K562 (cell line): ENCODE results near the gene MYEF2. TPM values are rescaled to one million over a fixed set of nuclear protein-coding genes. Genes with fewer than 3 reads are reported as not detected.

Experiments
- ATAC-seq: fragments of 200-7000 bp; cut with Tn5 transposase; 3 replicates; pipeline ENCODE4 v1.9.1; 2020; ENCODE audit warnings: moderate library complexity
- BruUV-seq: library from RNA; stranded (reverse); fragments of 400-500 nt; replicated peaks from 2 replicates; lab custom pipeline; 2021; lab: Mats Ljungman, UMichigan
- CTCF ChIA-PET: fragments of 300-600 bp; formaldehyde crosslinking; extraction: SDS; loops from one replicate; lab custom pipeline; 2021; ENCODE audit warnings: low intra/inter-chr PET ratio; lab: Yijun Ruan, JAX
- POLR2A ChIA-PET: fragments of 300-600, 350-650 bp; sonication (Branson Sonifier 250); formaldehyde crosslinking; extraction: SDS; loops from one replicate; lab custom pipeline; 2021; ENCODE audit warnings: antibody characterized with exemption, inconsistent platforms; lab: Yijun Ruan, JAX
- DNase-seq, 4 experiments: peaks; one replicate each; pipeline versions ENCODE4 v3.0.0 to v3.0.0-alpha.2; 2011 to 2018; ENCODE audit warnings: low spot score in 3 of 4, mixed read lengths in 3 of 4; ENCODE audit errors: extremely low read depth in 1 of 4
- FAIRE-seq: peaks from 2 replicates; lab custom pipeline; 2011; peaks lifted over from hg19 to GRCh38; lab: Jason Lieb, UNC
- H2AFZ ChIP-seq: 2 replicates; pipeline ENCODE4 v1.6.0; 2011; ENCODE audit warnings: low read depth, low read length, control low read depth, inconsistent platforms
- H3K27ac ChIP-seq: fragments of 200-600 bp; 3 replicates; pipeline ENCODE4 v1.8.0; 2011; ENCODE audit warnings: low read depth, mild to moderate bottlenecking, control low read depth, inconsistent platforms, low read length, moderate library complexity, mixed read lengths; ENCODE audit errors: extremely low read depth
- H3K27me3 ChIP-seq, 2 experiments: fragments of 300-600 bp in 1 of 2; 2 replicates in 1 of 2; 3 replicates in 1 of 2; pipeline versions ENCODE4 v1.6.0 to v1.8.0; 2011; ENCODE audit warnings: inconsistent platforms in 2 of 2, low read length in 2 of 2, mild to moderate bottlenecking in 1 of 2, mixed read lengths in 1 of 2, moderate library complexity in 1 of 2; ENCODE audit not compliant: control insufficient read depth in 2 of 2, insufficient read depth in 2 of 2
- H3K36me3 ChIP-seq: fragments of 300-600 bp; 3 replicates; pipeline ENCODE4 v1.8.0; 2011; ENCODE audit warnings: mild to moderate bottlenecking, low read length, inconsistent platforms; ENCODE audit not compliant: control insufficient read depth, insufficient read depth
- H3K4me1 ChIP-seq, 2 experiments: fragments of 200-600 bp in 1 of 2; replicated peaks in 1 of 2; 2 replicates in 1 of 2; 3 replicates in 1 of 2; pipeline versions ENCODE4 v1.5.1 to v1.8.0; 2011; ENCODE audit warnings: inconsistent platforms in 2 of 2, low read length in 2 of 2, mild to moderate bottlenecking in 1 of 2, mixed read lengths in 1 of 2, moderate library complexity in 1 of 2; ENCODE audit not compliant: control insufficient read depth in 2 of 2, insufficient read depth in 2 of 2
- H3K4me2 ChIP-seq: 2 replicates; pipeline ENCODE4 v1.6.1; 2011; ENCODE audit warnings: low read length, control low read depth, inconsistent platforms, mixed read lengths; ENCODE audit not compliant: insufficient read depth
- H3K4me3 ChIP-seq: fragments of 200-600 bp; sonication (generic), shearing (Covaris generic); 2 replicates; pipeline ENCODE4 v1.5.1; 2016; ENCODE audit warnings: control low read depth, inconsistent platforms
- H3K79me2 ChIP-seq: fragments of 200-600 bp; 3 replicates; pipeline ENCODE4 v1.8.0; 2011; ENCODE audit warnings: low read length, inconsistent platforms; ENCODE audit not compliant: control insufficient read depth, insufficient read depth
- H3K9ac ChIP-seq, 2 experiments: 2 replicates each; pipeline versions ENCODE4 v1.6.0 to v1.6.1; 2011; ENCODE audit warnings: low read depth in 2 of 2, low read length in 2 of 2, control low read depth in 1 of 2, inconsistent platforms in 1 of 2, mild to moderate bottlenecking in 1 of 2, mixed read lengths in 1 of 2; ENCODE audit not compliant: insufficient read depth in 1 of 2
- H3K9me1 ChIP-seq: one replicate; pipeline ENCODE4 v1.6.0; 2011; ENCODE audit warnings: inconsistent platforms, mild to moderate bottlenecking, low read length, moderate library complexity; ENCODE audit not compliant: control insufficient read depth, insufficient read depth
- H3K9me3 ChIP-seq: replicated peaks from 2 replicates; pipeline ENCODE4 v1.5.1; 2011; ENCODE audit warnings: low read depth, low read length, inconsistent platforms; ENCODE audit not compliant: control insufficient read depth, insufficient read depth
- H4K20me1 ChIP-seq: replicated peaks from 2 replicates; pipeline ENCODE4 v1.6.1; 2011; ENCODE audit warnings: low read length, inconsistent platforms, mixed read lengths; ENCODE audit not compliant: control insufficient read depth, insufficient read depth
- ASH1L ChIP-seq: fragments of 450-650 bp; IDR thresholded peaks from 2 replicates; pipeline ENCODE4 v1.6.1; 2018; ENCODE audit warnings: borderline replicate concordance, mild to moderate bottlenecking, low read depth; ENCODE audit not compliant: partially characterized antibody
- CREBBP ChIP-seq: IDR thresholded peaks from one replicate; pipeline ENCODE4 v1.6.1; 2012; ENCODE audit warnings: low read depth, mild to moderate bottlenecking, control low read depth, inconsistent platforms, low read length
- EP400 ChIP-seq: fragments of 450-650 bp; IDR thresholded peaks from 2 replicates; pipeline ENCODE4 v1.6.1; 2017; ENCODE audit warnings: antibody characterized with exemption, mild to moderate bottlenecking, moderate library complexity
- MEF2A ChIP-seq: IDR thresholded peaks from 2 replicates; pipeline ENCODE4 v1.6.1; 2011; ENCODE audit warnings: low read depth, mild to moderate bottlenecking, low read length, moderate library complexity; ENCODE audit not compliant: control insufficient read depth
- MXI1 ChIP-seq: IDR thresholded peaks from 2 replicates; pipeline ENCODE4 v1.6.1; 2011; ENCODE audit warnings: low read depth, mild to moderate bottlenecking, improper control_type of control experiment, low read length
- POLR2AphosphoS5 ChIP-seq: IDR thresholded peaks from 2 replicates; pipeline ENCODE4 v1.6.1; 2011; ENCODE audit warnings: mild to moderate bottlenecking, low read depth, low read length, moderate library complexity; ENCODE audit not compliant: control insufficient read depth, insufficient read depth
- REST ChIP-seq, 2 experiments: fragments of 450-650 bp; formaldehyde crosslinking in 1 of 2; IDR thresholded peaks; 2 replicates each; pipeline versions ENCODE4 v1.4.0 to v1.6.1; 2014 to 2020; ENCODE audit warnings: mild to moderate bottlenecking in 2 of 2, borderline replicate concordance in 1 of 2, low read depth in 1 of 2
- SNRNP70 ChIP-seq: fragments of 200-400 bp; formaldehyde crosslinking; optimal IDR thresholded peaks from 2 replicates; pipeline ENCODE3; 2017; ENCODE audit warnings: low read depth, low read length
- THRB ChIP-seq: fragments of 450-650 bp; formaldehyde crosslinking; conservative IDR thresholded peaks from 2 replicates; pipeline ENCODE4 v1.4.0; 2022; ENCODE audit warnings: mild to moderate bottlenecking, missing genetic modification characterization
- WGBS: fragments of 100-300 bp; shearing (Covaris generic); methylation state at CpG from one replicate; pipeline ENCODE4 v1.1.6; 2016; ENCODE audit warnings: low coverage, mixed read lengths; ENCODE audit not compliant: insufficient coverage; ENCODE audit errors: missing lambda C conversion rate; 5-methylcytosine and 5-hydroxymethylcytosine counted together
- in situ Hi-C: fragments of 300-500 bp; cut with MboI; formaldehyde crosslinking; loops from 4 replicates; pipeline ENCODE4 v1.15.0; 2018; ENCODE audit warnings: inconsistent platforms, mixed read lengths
- intact Hi-C: fragments of 100-400 bp; cut with micrococcal nuclease; formaldehyde crosslinking; loops from 2 replicates; pipeline ENCODE4 v1.14.2; 2022
- polyA plus RNA-seq, 8 experiments: library from polyadenylated mRNA; depleted of rRNA in 4 of 8; stranded (reverse) in 5 of 8; unstranded in 3 of 8; fragments of >200 nt; fragmentation: Nextera tagmentation in 2 of 8; fragmentation: Illumina TruSeq in 1 of 8; extraction: Ambion mirVana in 2 of 8; extraction: Trizol in 1 of 8; gene quantifications; 2 replicates each; pipeline versions ENCODE4 v1.2.1 to v1.2.3, GENCODE V29; 2011 to 2014; ENCODE audit warnings: inconsistent platforms in 1 of 8, missing spikeins in 1 of 8
- total RNA-seq, 7 experiments: library from RNA; depleted of rRNA in 6 of 7; stranded (reverse); fragments of >200 nt in 6 of 7; fragmentation: Illumina TruSeq in 2 of 7; extraction: Trizol in 2 of 7; gene quantifications; 2 replicates each; pipeline versions ENCODE4 v1.2.1 to v1.2.3, GENCODE V29; 2011 to 2021; ENCODE audit warnings: low replicate concordance in 1 of 7
- TF ChIP-seq, protein P1 (sequence below): sonication (generic); formaldehyde crosslinking; IDR thresholded peaks from 2 replicates; pipeline ENCODE4 v1.5.0; 2020; ENCODE audit warnings: missing genetic modification reagents

Gene MYEF2
- total and polyA plus RNA-seq, 9 of the 15 experiments (the other 6 are each of a cell fraction or from before 2014, with no cell fraction given): 0.03 to 0.82 (median 0.19) TPM

GRCh38 chr15:48190932-48191573, 13.0 kb upstream of the MYEF2 start (continued):
- TF ChIP-seq, protein P1, sequence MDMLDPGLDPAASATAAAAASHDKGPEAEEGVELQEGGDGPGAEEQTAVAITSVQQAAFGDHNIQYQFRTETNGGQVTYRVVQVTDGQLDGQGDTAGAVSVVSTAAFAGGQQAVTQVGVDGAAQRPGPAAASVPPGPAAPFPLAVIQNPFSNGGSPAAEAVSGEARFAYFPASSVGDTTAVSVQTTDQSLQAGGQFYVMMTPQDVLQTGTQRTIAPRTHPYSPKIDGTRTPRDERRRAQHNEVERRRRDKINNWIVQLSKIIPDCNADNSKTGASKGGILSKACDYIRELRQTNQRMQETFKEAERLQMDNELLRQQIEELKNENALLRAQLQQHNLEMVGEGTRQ (CRISPR knock-in tag): no peak

DNA sequence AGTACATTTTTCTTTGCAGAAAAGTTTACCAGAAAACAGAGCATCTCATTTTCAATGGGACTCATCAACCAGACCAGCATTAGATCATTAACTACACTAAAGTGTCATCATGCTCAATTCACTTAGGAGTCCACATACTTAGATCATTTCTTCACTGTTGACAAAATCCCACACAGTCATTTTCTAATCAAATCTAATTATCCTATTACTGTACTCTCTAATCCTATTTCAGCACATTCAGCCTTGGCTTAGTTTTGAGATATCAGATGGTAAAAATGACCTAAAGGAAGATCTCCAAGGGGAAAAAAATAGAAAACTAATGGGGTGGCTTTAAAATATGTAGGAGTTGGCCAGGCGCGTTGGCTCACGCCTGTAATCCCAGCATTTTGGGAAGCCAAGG, 8.2 kb upstream of the MYEF2 start:
- POLR2A ChIA-PET: no interaction called here
- H3K4me1 ChIP-seq: no peaks in the 10 kb centered on the region
- ATAC-seq (no peak), FAIRE-seq (no peak), DNase-seq (no peak)
- WGBS: 8% methylated on average over 3 of the region's 3 CpGs
- no TSS peak for BruUV-seq
- H3K9ac ChIP-seq: no peak overlapping the region
- H2AFZ ChIP-seq: no peak overlapping the region
- H3K9me1 ChIP-seq: no peaks in the 10 kb centered on the region
- no peaks in the 10 kb centered on the region for H4K20me1 ChIP-seq
- no peak overlapping the region for H3K27ac ChIP-seq
- H3K4me3 ChIP-seq: no peak overlapping the region
- H3K79me2 ChIP-seq: no peaks in the 10 kb centered on the region
- intact Hi-C loops: no loop called here
- CTCF ChIA-PET: no interaction called here
- no peaks in the 10 kb centered on the region for H3K9me3 ChIP-seq
- no peaks in the 10 kb centered on the region for H3K36me3 ChIP-seq
- no peaks in the 10 kb centered on the region for H3K27me3 ChIP-seq
- in situ Hi-C loops: no loop called here
- H3K4me2 ChIP-seq: no peak overlapping the region
- no peak for TF ChIP-seq POLR2AphosphoS5
- TF ChIP-seq THRB (CRISPR knock-in tag): no peak
- TF ChIP-seq ASH1L: no peak
- no peak for TF ChIP-seq MXI1
- TF ChIP-seq SNRNP70: no peak
- no peak for TF ChIP-seq MEF2A
- no peak for TF ChIP-seq CREBBP
- no peak for TF ChIP-seq EP400
- no peak for TF ChIP-seq REST (IDR thresholded peaks at IDR 0.05; ENCODE audit: borderline replicate concordance)
- TF ChIP-seq REST (CRISPR knock-in tag; IDR thresholded peaks at IDR 0.05; ENCODE audit: low read depth): no peak
